RWPE2 (cell line): Measurements from ENCODE around the gene GALNT2.
A peak's percentile ranks its signal among the peaks of the same experiment; 100 is the strongest.

Experiments used
- ATAC-seq: fragments of 200-7000 bp; cut with Tn5 transposase; 3 replicates; pipeline ENCODE4 v1.9.1; 2021; ENCODE audit warnings: low read depth
- DNase-seq: peaks from one replicate; pipeline ENCODE4 v3.0.0-alpha.2; 2020; ENCODE audit warnings: low spot score
- H3K27ac ChIP-seq: fragments of 450-650 bp; 2 replicates; pipeline ENCODE4 v1.5.1; 2017; ENCODE audit warnings: mild to moderate bottlenecking; ENCODE audit not compliant: poor library complexity, severe bottlenecking
- H3K27me3 ChIP-seq: fragments of 250-450 bp; sonication (Bioruptor Pico); 2 replicates; pipeline ENCODE4 v1.5.1; 2021; ENCODE audit warnings: mild to moderate bottlenecking, moderate library complexity; ENCODE audit not compliant: insufficient read depth, poor library complexity, severe bottlenecking
- H3K36me3 ChIP-seq: fragments of 250-450 bp; sonication (Bioruptor Pico); 2 replicates; pipeline ENCODE4 v1.5.1; 2020; ENCODE audit warnings: low read depth, mild to moderate bottlenecking, moderate library complexity
- H3K4me1 ChIP-seq: fragments of 250-450 bp; sonication (Bioruptor Pico); 2 replicates; pipeline ENCODE4 v1.5.1; 2021; ENCODE audit warnings: mild to moderate bottlenecking, moderate library complexity; ENCODE audit not compliant: insufficient read depth, poor library complexity, severe bottlenecking
- H3K4me3 ChIP-seq: fragments of 250-450 bp; sonication (Bioruptor Pico); 2 replicates; pipeline ENCODE4 v1.5.1; 2021; ENCODE audit warnings: mild to moderate bottlenecking, moderate library complexity; ENCODE audit not compliant: severe bottlenecking
- H3K9me3 ChIP-seq: fragments of 250-450 bp; sonication (Bioruptor Pico); 2 replicates; pipeline ENCODE4 v1.5.1; 2021; ENCODE audit warnings: mild to moderate bottlenecking, moderate library complexity; ENCODE audit not compliant: severe bottlenecking
- CTCF ChIP-seq: fragments of 450-650 bp; IDR thresholded peaks from one replicate; pipeline ENCODE4 v1.5.1; 2017; ENCODE audit warnings: mild to moderate bottlenecking, moderate library complexity; ENCODE audit not compliant: poor library complexity, severe bottlenecking

GALNT2 gene

GRCh38 chr1:230139741-230140140 is 72.7 kb downstream of the GALNT2 start:
- ATAC-seq (peak; percentile 50; the same call in 1 of the 3 replicates), DNase-seq (no peak)
- no peak overlapping the region for H3K4me3 ChIP-seq
- no peaks in the 10 kb centered on the region for H3K27me3 ChIP-seq
- TF ChIP-seq CTCF = no peak
- H3K9me3 ChIP-seq = no peaks in the 10 kb centered on the region
- peaks cover 7% of the 10 kb centered on the region for H3K4me1 ChIP-seq
- H3K27ac ChIP-seq = peak overlapping the region; percentile 64
- H3K36me3 ChIP-seq = no peaks in the 10 kb centered on the region

DNA sequence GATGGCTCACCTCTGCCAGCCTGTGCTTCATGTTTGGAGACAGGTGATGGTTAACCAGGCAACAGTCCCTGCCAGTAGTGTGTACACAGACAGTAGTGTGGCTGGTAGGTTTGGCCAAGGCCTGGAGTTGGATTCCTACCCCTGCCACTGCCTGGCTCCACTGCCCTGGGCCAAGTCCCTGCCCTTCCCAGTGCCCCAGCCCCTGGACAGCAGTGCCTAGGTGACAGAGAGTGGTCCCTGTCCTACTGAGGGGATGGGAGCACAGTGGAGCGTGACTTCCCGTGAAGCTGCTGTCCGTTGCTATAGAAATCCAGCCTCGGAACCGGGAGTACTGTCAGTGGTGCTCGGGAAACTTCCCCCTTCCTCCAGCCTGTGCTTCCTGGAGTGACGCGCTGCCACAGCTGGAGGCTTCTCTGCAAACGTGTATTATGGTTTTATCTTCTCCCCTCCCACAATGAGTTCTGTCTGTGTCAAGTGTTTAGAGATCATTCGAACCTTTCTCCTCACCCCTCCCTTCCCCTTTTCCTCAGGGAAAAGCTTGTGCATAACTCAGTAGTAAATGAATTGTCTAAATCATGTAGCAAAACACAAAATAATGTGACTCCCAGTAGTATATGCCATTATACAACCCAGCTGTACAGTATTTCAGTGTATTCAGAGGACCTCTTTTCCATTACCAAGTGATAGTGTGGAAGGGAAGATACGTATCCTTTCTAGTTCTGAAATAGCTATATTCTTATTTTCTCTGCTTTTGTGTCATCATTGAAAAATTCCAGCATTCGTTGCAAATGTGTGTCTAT is 73.4 kb downstream of the GALNT2 start:
- ATAC-seq = peak; percentile 35; the same call in 1 of the 3 replicates
- peak overlapping the region; percentile 64 for H3K27ac ChIP-seq

DNA sequence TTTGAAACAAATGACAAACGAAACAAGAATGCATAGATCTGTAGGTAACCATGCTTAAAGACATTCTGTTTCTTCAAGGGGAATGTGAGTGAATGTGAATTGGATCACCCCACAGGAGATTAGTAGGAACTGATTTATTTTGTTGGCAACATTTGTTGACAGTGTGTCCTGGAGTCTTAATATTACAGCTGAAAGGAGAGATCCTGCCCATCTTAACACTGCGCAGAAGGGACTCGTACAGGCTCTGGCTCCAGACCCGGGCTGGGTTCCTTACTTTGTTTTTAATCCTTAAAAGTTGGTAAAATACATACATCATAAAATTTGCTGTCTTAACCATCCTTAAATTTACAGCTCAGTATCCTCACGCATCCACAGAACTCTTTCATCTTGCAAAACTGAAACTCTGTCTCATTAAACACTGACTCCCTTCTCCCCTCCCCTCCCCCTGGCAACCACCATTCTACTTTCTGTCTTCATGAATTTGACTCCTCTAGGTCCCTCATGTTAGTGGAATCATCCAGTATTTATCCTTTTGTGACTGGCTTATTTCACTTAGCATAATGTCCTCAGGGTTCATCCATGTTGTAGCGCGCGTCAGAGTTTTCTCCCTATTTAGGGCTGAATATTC is 74.1 kb downstream of the GALNT2 start:
- H3K27me3 ChIP-seq = no peaks in the 10 kb centered on the region
- H3K4me1 ChIP-seq = peaks cover 7% of the 10 kb centered on the region
- no peaks in the 10 kb centered on the region for H3K36me3 ChIP-seq
- ATAC-seq = peak; percentile 70; the same call in 2 of the 3 replicates
- no peak for DNase-seq
- H3K27ac ChIP-seq = peak overlapping the region; percentile 64
- no peak for TF ChIP-seq CTCF
- H3K9me3 ChIP-seq = no peaks in the 10 kb centered on the region
- H3K4me3 ChIP-seq = no peak overlapping the region

More for the DNA sequence above, 73.4 kb downstream of the GALNT2 start:
- TF ChIP-seq CTCF = no peak
- Histone ChIP-seq H3K4me1 (peaks cover 7% of the 10 kb centered on the region), H3K4me3 (no peak overlapping the region), H3K27me3 (no peaks in the 10 kb centered on the region), H3K36me3 (no peaks in the 10 kb centered on the region), H3K9me3 (no peaks in the 10 kb centered on the region)
- DNase-seq = no peak

DNA sequence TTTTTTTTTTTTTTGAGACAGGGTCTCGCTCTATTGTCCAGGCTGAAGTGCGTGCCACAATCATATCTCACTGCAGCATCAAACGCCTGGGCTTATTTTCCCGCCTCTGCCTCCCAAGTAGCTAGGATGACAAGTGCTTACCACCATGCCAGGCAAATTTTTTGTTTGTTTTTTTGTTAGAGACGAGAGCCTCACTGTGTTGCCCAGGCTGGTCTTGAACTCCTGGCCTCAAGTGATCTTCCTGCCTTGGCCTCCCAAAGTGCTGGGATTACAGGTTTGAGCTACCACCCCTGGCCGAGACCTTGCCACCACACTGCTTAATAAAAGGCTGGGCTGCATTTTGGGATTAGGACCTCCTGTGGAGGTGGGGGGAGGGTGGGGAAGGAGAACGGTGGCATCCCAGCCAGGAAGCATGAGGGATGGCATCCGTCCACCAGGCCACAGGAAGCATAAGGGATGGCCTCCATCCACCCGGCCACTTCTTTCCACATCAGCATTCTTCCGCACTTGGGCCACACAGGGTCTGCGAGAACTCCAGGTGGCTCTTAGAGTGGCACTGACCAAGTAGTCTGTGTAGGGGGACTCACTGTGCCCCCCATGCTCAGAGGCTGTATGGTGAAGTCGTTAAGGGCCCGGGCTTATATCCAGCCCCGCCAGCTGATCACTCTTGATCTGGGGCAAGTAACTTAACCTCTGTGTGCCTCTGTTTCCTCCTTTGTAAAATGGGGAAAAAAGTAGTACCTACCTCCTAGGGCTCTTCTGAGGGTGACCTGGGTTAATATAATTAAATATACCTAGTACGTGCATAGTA is 75.0 kb downstream of the GALNT2 start:
- H3K27ac ChIP-seq = no peak overlapping the region
- H3K9me3 ChIP-seq = no peaks in the 10 kb centered on the region
- no peak overlapping the region for H3K4me3 ChIP-seq
- ATAC-seq (no peak), DNase-seq (no peak)
- H3K27me3 ChIP-seq = no peaks in the 10 kb centered on the region
- no peaks in the 10 kb centered on the region for H3K36me3 ChIP-seq
- no peak for TF ChIP-seq CTCF
- peaks cover 7% of the 10 kb centered on the region for H3K4me1 ChIP-seq
